Measurements from ENCODE around the gene FRYL.

DNA sequence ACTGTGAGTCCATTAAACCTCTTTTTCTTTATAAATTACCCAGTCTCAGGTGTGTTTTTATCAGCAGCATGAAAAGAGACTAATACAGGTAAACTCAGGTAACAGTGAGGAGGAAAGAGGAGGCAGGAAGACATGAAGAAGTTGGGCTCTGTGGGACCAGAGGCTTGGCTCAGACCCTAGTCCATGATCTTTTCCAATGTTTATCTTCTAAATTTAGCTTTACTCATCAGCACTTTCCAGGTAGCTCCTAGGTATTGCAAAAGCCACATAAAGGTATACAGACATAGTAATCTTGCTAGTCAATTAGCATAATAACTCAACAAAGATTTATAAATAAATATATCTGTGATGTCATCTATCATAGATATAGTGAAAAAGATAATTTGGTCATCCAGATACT, 11.2 kb upstream of the FRYL start:
- TF ChIP-seq POLR2A (IDR thresholded peaks at IDR 0.05; ENCODE audit: borderline replicate concordance, extremely low read depth, insufficient read depth, insufficient read length) = no peak
- TF ChIP-seq ELF1 (IDR thresholded peaks at IDR 0.05; ENCODE audit: borderline replicate concordance, low read depth) = no peak
- TF ChIP-seq POLR2AphosphoS5 (IDR thresholded peaks at IDR 0.05; ENCODE audit: low read depth, low read length) = no peak
- TF ChIP-seq SIN3A (IDR thresholded peaks at IDR 0.05; ENCODE audit: low read depth) = no peak
- TF ChIP-seq CEBPB (IDR thresholded peaks at IDR 0.05; ENCODE audit: low read depth) = no peak
- TF ChIP-seq, protein P1, sequence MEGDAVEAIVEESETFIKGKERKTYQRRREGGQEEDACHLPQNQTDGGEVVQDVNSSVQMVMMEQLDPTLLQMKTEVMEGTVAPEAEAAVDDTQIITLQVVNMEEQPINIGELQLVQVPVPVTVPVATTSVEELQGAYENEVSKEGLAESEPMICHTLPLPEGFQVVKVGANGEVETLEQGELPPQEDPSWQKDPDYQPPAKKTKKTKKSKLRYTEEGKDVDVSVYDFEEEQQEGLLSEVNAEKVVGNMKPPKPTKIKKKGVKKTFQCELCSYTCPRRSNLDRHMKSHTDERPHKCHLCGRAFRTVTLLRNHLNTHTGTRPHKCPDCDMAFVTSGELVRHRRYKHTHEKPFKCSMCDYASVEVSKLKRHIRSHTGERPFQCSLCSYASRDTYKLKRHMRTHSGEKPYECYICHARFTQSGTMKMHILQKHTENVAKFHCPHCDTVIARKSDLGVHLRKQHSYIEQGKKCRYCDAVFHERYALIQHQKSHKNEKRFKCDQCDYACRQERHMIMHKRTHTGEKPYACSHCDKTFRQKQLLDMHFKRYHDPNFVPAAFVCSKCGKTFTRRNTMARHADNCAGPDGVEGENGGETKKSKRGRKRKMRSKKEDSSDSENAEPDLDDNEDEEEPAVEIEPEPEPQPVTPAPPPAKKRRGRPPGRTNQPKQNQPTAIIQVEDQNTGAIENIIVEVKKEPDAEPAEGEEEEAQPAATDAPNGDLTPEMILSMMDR (IDR thresholded peaks at IDR 0.05 in 2 of 3, conservative IDR thresholded peaks at IDR 0.05 in 1 of 3; ENCODE audit: borderline replicate concordance in 1 of 3, insufficient read depth in 1 of 3, low read depth in 2 of 3, low read length in 2 of 3) = no peak
- no peak for TF ChIP-seq EZH2 (IDR thresholded peaks at IDR 0.05)
- no peak for TF ChIP-seq YY1 (IDR thresholded peaks at IDR 0.05; ENCODE audit: extremely low read depth, insufficient replicate concordance, low read depth, low read length)
- no peak for TF ChIP-seq TCF7L2 (IDR thresholded peaks at IDR 0.05; ENCODE audit: borderline replicate concordance, extremely low read depth, insufficient read depth, insufficient read length)
- TF ChIP-seq EZH2phosphoT487 (IDR thresholded peaks at IDR 0.05; ENCODE audit: borderline replicate concordance) = no peak
- no peak for TF ChIP-seq RAD21 (IDR thresholded peaks at IDR 0.05; ENCODE audit: low read depth)
- TF ChIP-seq, protein P2, sequence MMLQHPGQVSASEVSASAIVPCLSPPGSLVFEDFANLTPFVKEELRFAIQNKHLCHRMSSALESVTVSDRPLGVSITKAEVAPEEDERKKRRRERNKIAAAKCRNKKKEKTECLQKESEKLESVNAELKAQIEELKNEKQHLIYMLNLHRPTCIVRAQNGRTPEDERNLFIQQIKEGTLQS (IDR thresholded peaks at IDR 0.05) = no peak

Data from HCT116 (cell line).